Tibial nerve (tissue), 3 donors: ENCODE data around the gene DCXR.

Experiments used
- POLR2A ChIP-seq, 2 donors: fragments of 450-650 bp; IDR thresholded peaks; one replicate each; pipeline ENCODE4 v1.6.1; 2017; ENCODE audit warnings: antibody characterized with exemption in 2 of 2, mild to moderate bottlenecking in 2 of 2, moderate library complexity in 2 of 2
- TF ChIP-seq, protein P1 (sequence below), 5 experiments: fragments of 200-600 bp in 3 of 5; fragments of 450-650 bp in 2 of 5; sonication (generic) in 3 of 5; IDR thresholded peaks; one replicate each; pipeline ENCODE4 v1.5.1; 2016 to 2019; ENCODE audit warnings: antibody characterized with exemption in 5 of 5, mild to moderate bottlenecking in 3 of 5, moderate library complexity in 2 of 5

DNA sequence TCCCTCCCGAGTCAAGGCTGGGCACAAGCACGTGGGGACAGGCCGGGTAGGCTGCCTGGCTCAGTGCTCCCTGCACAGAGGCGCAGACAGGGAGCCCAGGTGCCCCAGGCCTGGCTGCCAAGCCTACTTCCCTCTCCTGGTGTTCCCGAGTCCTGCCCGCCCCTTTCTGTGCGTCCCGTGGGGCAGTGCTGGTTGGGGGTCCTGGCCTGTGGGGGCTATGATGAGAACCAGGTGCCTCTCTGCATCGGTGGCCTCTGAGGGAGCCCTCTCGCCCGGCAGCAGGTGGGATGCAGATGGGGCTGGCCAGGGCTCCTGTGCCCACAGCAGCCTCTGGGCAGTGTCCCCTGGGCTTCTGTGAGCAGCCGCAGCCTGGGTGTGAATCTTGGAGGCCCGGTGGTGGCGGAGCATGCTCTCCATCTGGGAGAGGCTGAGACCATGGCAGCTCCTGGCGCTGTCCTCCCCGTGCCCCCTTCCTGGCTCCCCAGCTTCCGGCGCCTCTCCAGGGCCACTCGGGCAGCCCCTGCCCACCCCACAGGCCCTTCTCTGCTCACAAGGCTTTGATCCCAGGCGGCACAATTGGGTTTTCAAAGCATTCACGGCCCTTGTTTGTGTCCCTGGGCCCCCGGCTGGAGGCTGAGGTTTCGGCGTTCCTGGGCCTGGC, 22.1 kb downstream of the DCXR start:
- TF ChIP-seq, protein P1, sequence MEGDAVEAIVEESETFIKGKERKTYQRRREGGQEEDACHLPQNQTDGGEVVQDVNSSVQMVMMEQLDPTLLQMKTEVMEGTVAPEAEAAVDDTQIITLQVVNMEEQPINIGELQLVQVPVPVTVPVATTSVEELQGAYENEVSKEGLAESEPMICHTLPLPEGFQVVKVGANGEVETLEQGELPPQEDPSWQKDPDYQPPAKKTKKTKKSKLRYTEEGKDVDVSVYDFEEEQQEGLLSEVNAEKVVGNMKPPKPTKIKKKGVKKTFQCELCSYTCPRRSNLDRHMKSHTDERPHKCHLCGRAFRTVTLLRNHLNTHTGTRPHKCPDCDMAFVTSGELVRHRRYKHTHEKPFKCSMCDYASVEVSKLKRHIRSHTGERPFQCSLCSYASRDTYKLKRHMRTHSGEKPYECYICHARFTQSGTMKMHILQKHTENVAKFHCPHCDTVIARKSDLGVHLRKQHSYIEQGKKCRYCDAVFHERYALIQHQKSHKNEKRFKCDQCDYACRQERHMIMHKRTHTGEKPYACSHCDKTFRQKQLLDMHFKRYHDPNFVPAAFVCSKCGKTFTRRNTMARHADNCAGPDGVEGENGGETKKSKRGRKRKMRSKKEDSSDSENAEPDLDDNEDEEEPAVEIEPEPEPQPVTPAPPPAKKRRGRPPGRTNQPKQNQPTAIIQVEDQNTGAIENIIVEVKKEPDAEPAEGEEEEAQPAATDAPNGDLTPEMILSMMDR (IDR thresholded peaks at IDR 0.05): no peak
- no peak for TF ChIP-seq POLR2A (IDR thresholded peaks at IDR 0.05)
